SU-DHL-6 (cell line): ENCODE measurements around the gene PI4KA.

Experiments used
- CTCF ChIP-seq: fragments of 200-600 bp; sonication (generic); IDR thresholded peaks from one replicate; pipeline ENCODE4 v1.5.1; 2017; ENCODE audit warnings: antibody characterized with exemption, mild to moderate bottlenecking, low read length, moderate library complexity; ENCODE audit not compliant: insufficient read depth, poor library complexity, severe bottlenecking
- EZH2phosphoT487 ChIP-seq: fragments of 200-600 bp; sonication (generic), shearing (Covaris generic); conservative IDR thresholded peaks from 2 replicates; pipeline ENCODE4 v1.6.1; 2018; ENCODE audit warnings: mild to moderate bottlenecking, antibody characterized with exemption, low read length, moderate library complexity, mixed read lengths

- no peak for TF ChIP-seq CTCF
- TF ChIP-seq EZH2phosphoT487, result no peak
Observed at GRCh38 chr22:20794650-20795413, 63.8 kb downstream of the PI4KA start.
